GM18951 (cell line): ENCODE results near the gene CTBP1.

Experiments used
- POLR2A ChIP-seq: IDR thresholded peaks from 4 replicates; pipeline ENCODE4 v1.6.1; 2011; ENCODE audit warnings: mild to moderate bottlenecking; ENCODE audit not compliant: insufficient read length, insufficient read depth; ENCODE audit errors: extremely low read depth
- in situ Hi-C: fragments of 300-500 bp; cut with MboI; formaldehyde crosslinking; loops from one replicate; pipeline ENCODE4 v1.12.0; 2022; ENCODE audit warnings: low sequenced_read_pairs, mixed read lengths, inconsistent platforms; ENCODE audit not compliant: unreplicated experiment

Gene CTBP1

GRCh38 chr4:1192091-1192492, 56.8 kb downstream of the CTBP1 start:
- no peak for TF ChIP-seq POLR2A
- in situ Hi-C loops, result no loop called here

GRCh38 chr4:1191621-1192020, 57.3 kb downstream of the CTBP1 start:
- in situ Hi-C loops, result no loop called here
- no peak for TF ChIP-seq POLR2A

GRCh38 chr4:1187182-1187581, 61.7 kb downstream of the CTBP1 start:
- in situ Hi-C loops, result no loop called here
- TF ChIP-seq POLR2A, result no peak

GRCh38 chr4:1183985-1184773, 64.8 kb downstream of the CTBP1 start:
- no peak for TF ChIP-seq POLR2A
- in situ Hi-C loops, result no loop called here

GRCh38 chr4:1182313-1182712, 66.6 kb downstream of the CTBP1 start:
- in situ Hi-C loops, result no loop called here
- TF ChIP-seq POLR2A, result no peak

- in situ Hi-C loops, result no loop called here
- no peak for TF ChIP-seq POLR2A
These were observed 68.3 kb downstream of the CTBP1 start for GRCh38 chr4:1180663-1181062.

GRCh38 chr4:1179976-1180375, 69.0 kb downstream of the CTBP1 start:
- no peak for TF ChIP-seq POLR2A
- in situ Hi-C loops, result no loop called here

- no peak for TF ChIP-seq POLR2A
- in situ Hi-C loops, result no loop called here
These were observed 69.9 kb downstream of the CTBP1 start for GRCh38 chr4:1179089-1179441.

GRCh38 chr4:1178300-1179088, 70.4 kb downstream of the CTBP1 start:
- in situ Hi-C loops, result no loop called here
- no peak for TF ChIP-seq POLR2A

- TF ChIP-seq POLR2A, result no peak
- in situ Hi-C loops, result no loop called here
These were observed 71.4 kb downstream of the CTBP1 start for GRCh38 chr4:1177274-1178141.

GRCh38 chr4:1176398-1177273, 72.3 kb downstream of the CTBP1 start:
- no peak for TF ChIP-seq POLR2A
- in situ Hi-C loops, result no loop called here

- in situ Hi-C loops, result no loop called here
- no peak for TF ChIP-seq POLR2A
These were observed 73.2 kb downstream of the CTBP1 start for GRCh38 chr4:1175635-1176229.
